Inflammatory macrophage treated with lipopolysaccharide for 1 hour (primary cell): ENCODE results near the gene CTDSPL.

ENCODE experiments used
- DNase-seq, 2 donors: peaks; one replicate each; pipeline ENCODE4 v3.0.0-alpha.2; 2020 to 2022

CTDSPL gene

DNA sequence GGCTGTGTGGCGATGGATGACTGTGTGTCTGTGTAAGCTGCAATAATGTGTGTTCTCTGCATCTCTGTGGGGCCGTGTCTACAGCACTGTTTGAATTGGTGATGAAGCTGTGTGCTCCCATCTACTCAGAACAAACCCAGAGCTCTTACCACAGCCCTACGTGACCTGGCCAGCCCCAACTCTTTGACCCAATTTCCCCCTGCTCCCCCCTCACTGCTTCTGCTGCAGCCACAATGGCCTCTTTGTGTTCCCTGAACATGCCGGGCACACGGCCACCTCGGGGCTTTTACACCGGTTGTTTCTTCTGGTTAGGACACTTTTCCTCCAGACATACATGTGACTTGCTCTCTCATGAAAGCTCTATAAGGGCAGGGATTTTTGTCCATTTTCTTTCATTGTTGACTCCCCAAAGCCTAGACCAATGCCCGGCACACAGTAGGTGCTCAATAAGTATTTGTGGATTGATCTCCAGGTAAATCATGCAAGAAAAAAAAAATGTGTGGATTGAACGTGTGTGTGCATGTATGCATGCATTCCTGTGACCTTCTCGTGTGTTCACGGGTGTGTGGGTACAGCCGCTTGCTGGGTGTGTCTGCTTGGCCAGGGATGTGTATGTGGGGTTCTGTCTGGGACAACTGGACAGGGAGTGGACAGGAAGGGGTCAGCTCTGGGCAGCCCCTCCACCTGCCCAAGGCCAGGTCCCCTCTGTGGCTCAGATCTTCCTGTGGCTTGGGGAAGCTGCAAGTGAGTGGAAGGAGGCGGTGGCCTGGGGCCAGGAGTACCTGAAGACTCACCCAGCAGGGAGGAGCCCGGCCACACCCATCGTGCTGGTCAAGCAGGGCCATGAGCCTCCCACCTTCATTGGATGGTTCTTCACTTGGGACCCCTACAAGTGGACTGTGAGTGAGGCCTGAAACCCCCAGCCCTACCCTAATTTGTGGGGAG is 143.7 kb downstream of the CTDSPL start:
- no peak for DNase-seq

DNA sequence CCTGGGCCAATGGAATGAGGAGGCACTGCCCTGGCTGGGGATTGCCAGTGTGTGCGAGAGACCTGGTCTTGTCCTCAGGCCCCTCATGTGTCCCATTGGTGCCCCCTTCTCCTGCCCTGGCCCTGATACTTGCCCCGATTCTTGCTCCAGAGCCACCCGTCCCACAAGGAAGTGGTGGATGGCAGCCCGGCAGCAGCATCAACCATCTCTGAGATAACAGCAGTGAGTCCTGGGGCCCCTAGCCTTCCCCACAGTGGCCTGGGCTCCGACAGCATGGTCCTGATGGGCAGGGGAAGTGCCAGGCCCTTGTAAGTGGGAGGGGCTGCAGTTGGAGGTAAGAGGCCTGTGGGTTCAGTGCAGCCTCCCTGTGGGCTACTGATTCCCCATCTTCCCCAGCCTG is 144.4 kb downstream of the CTDSPL start:
- no peak for DNase-seq

DNA sequence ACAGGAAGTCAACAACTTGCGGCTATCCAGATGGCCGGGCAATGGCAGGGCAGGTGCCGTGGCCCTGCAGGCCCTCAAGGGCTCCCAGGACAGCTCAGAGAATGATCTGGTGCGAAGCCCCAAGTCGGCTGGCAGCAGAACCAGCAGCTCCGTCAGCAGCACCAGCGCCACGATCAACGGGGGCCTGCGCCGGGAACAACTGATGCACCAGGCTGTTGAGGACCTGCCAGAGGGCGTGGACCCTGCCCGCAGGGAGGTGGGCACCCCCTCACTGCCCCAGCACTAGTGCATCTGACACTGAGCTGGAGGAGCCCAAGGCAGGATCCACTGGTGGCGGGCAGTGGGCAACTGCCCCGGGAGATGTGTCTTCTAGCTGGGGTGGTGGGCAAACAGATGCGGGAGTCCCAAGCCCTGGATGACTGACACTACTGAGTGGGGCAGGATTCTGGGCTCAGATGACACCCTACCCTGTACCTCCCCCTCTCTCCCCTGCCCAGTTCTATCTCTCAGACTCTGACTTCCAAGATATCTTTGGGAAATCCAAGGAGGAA is 144.8 kb downstream of the CTDSPL start:
- DNase-seq, result no peak

DNA sequence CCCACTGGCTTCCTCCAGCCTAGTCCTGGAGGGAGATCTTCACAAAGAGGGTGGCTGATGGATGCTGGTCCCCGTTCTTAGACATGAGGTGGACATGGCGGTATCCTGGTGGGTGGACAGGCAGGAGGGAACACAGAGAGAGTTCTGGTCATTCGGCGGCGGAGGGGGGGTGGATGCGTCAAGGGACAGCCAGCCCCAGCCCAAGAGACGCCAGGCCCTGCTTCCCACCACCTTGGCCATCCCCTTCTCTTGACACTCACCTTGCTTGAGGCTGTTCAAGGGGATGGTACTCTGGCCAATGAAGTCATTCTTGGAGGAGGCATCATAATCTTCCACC is 146.0 kb downstream of the CTDSPL start:
- no peak for DNase-seq

DNA sequence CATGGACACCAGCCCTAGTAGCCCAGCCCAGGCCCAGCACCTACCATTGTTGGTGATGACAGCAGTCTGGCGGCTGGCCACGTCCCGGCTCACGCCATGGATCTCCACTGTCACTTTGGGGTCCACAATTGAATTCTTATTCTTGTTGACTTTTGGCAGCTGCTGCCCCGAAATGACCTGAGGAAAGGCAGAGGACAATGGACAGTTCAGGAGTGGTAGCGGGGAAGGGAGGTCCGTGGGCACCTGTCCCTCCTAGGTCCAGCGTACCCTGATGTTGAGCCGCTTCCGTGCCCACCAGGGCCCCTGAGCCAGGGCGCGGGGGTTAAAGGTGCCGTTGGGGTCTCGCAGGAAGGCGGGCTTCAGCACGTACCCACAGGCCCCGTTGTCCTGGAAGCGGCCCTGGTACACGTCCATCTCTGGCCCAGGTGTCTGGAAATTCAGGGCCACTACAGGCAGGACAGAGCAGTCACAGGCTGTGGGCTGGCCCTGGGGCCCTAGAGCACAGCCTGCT is 146.6 kb downstream of the CTDSPL start:
- DNase-seq, result no peak

DNA sequence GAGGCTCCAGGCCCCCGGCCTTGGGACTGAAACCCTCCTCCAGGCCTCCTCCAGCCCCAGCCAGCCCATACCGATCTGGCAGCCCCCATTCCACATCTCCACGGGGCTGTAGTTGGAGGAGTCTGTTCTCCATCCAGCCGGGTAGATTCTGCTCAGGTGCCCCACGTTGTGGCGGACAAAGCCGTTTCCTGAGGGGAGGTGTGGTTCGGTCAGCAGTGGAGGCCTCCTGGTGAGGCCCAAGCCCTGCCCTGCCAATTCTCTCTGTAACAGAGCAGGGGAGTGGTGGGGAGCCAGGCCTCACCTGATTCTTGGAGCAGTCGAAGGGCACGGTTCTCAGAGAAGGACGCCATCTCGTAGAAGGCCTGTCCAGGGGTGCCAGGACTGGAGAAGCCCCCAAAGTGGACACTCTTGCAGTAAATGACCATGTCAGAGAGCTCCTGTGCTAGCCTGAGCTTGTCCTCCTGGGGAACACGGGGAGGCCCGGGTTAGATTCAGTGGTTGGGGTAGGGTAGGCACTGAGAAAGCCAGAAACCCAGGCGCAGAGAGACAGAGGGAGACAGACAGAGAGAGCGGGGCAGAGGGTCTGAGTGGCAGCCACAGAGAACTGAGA is 147.4 kb downstream of the CTDSPL start:
- no peak for DNase-seq

DNA sequence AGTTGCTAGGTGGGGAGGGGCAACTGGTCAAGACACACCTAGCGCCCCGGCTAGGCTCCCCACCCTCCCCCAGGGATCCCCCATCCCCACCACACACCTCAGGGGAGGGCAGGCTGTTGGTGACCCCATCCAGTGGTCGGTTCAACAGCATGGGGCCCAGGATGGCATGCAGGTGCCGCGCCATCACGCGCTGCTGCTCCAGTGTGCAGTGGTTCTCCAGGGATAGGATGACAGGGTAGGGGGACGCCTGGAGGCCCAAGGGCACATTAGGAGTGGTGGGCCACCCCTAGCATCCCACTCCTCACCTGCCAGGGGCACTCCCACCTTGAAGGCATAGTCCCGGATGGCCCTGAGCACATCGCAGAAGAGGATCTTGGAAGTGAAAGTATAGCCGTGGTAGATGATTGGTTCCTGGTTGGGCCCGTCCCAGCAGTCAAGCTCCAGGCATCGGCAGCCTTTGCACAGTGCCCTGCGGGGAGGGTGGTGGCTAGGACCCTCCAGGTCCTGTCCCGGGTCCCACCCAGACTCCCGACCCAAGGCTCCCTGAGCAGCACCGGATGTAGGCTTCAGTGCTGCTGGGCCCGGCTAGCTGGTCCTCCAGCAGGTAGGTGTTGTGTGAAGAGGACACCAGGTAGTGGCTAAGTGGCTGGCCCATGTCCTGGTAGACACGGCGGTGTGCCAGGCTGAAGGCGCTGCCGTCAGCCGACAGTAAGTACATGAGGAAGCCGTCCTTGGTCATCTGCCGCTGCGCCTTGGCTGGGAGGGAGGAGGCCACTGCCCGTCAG is 148.3 kb downstream of the CTDSPL start:
- no peak for DNase-seq

DNA sequence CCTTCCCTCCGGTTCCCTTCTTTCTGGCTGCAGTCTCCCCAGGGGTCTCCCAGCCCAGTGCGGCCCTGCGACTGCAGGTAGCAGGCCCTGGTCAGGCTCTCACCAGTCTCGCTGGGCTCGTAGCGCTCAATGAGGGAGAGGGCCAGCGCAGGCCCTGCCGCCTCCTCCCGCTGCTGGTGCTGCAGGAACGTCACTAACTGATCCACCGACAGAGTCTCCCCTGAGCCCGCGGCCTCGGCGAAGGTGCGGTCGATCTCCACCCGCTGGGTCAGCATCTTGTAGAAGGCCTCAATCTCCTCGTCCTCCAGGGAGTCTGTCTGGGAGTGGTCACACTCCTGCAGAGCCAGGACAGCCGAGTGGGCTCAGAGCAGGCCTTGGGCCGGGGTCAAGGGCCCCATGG is 149.4 kb downstream of the CTDSPL start:
- DNase-seq, result no peak

DNA sequence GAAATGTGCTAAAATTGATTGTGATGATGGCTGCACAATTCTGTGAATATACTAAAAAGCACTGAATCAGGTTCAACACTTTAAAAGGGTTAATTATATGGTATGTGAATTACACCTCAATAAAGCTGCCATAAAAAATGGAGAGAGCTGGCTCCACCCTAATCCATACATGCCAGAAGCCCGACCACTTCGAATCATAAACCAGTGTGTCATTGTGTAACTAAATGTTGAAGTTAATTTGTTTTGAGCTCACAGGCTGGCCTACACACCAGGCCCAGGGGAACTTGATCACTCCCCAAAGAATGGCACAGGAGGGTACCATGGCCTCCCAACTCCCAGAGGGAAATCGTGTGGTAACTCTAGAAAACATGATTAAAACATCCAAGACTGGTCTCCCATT is 153.8 kb downstream of the CTDSPL start:
- no peak for DNase-seq

DNA sequence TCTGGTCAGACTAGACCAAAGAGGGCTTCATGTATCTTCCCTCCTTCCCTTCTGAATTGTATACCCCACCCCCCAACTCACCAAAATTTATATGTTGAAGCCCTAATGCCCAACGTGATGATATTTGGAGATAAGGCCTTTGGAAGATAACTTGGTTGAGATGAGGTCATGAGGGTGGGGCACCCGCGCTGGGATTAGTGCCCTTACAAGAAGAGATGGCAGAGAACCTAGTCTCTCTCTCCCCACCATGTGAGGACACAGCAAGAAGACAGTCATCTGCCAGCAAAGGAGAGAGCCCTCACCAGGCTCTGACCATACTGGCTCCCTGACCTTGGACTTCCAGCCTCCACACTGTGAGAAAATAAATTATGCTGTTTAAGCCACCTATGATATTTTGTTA is 154.3 kb downstream of the CTDSPL start:
- DNase-seq, result no peak

DNA sequence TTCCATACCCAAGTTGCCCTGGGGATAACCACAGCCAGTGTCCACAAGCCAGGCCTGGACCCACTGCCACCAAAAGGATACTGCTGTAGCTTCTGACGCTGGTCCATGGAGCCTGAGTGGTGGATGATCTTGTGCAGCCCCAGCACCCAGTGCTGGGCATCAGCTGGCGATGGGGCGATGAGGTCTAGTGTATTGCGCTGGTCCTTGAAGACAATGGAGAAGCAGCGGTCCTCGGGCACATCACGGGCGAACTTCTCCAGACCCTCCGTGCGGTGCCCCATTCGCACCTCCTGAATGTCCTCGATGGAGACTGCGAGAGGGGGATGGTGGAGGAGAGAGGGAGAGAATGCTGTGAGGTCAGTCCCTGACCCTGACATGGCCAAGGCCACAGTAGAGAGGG is 154.7 kb downstream of the CTDSPL start:
- no peak for DNase-seq

DNA sequence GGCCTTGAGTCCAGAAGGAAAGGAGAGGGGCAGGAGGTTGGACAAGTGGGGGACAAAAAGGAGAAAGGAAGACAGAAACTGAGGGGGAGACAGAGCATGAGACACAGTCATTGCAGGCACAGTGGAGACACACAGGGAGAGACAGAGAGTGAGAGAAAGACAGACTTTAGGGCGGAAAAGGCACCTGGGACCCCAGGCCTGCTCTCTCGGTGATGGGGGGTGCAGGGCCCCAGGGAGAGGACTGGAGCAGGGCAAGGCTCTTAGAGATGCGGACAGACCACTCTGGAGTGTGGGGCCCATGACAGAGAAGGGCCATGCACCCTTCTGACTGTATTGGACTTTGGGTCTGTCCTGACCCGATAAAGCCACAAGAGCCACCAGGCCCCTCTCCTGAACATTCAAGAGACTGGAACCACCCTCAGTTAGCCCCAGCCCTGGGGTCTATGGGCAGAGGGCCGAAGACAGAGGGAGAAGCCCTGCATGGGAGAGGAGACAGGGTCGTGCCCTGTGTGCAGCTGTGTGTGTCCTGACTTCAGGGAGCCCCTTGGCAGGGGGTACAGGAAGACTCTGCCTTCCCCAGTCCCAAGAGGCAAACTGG is 155.3 kb downstream of the CTDSPL start:
- no peak for DNase-seq

DNA sequence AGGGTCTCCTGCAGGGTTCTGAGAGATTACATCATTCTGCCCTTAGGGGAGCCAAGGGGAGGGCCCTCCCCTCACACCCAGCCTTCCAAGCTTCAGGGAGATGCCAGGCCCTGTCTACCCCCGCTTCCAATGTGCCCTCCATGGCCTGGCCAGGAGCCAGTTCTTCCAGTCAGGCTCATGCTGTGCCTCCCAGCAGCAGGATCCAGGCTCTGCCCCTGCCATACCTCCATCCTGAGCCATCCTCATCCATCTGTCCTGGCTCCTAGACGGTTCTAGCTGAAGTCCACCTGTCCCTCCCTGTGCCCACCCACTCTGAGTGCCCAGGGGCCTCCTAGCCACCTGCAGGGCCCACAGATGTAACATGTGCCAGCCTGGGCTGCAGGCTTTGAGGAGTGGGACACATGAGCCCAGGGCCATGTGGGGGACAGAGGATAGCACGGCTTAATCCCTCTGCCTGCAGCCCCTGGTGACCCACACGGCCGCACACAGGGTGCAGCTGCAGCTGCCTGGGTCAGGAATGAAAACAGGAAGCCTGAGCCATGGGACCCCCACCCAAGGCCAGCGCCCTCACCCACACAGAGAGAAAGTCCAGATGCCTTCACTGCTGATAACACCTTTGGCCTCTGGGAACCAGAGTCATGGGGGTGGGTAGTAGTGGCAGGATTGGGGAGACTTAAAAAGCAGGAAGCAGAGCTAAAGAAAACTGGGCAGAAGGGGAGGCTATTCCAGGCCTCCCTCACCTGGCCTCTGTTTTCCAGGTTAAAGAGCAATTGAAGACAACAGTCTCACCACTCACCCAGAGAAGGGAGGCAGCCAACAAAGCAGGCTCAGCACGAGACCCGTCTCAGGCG is 156.0 kb downstream of the CTDSPL start:
- DNase-seq, result no peak

DNA sequence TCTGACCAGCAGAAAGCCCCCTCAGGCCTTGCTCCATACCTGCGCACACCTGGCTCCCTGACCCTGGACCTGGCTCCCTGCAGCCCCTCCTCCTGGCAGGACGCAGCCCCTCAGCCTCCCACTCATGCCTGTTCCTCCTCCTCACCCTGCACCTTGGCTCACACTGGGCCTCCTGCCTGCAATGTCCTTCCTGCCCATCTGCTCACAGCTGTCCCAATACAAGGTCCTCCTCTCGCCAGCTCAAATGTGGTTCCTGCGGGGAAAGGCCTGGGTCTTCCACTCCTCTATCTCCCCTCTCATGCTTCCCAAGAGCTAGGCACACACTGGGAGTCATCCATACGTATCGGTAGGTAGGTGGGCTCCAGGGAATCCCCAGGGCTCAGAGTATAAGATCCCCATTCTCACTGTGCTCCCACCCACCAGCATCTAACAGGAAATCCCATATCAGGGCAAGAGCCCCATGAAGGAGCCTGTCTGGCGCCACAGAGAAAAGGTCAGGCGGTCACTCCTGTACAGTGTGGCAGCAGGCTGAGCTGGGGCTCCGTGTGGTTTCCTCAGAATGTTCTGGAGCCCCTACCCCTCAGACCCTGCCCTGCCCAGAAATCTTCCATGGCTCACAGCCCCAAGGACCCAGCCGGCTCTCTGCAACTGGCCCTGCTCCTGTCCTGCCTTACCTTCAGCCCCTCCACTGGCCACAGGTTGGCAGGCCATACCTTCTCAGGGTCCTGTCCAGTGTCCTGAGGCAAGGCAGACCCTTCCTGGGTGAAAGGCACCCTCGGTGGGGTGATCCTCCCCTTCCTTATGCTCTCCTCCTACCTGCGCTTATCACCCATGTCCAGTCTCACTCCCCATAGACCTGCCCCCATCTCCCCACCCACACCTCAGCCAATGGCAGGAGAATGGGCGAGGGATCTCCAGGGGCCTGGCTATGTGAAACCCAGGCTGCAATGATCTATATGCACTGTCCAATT is 156.9 kb downstream of the CTDSPL start:
- DNase-seq, result no peak

DNA sequence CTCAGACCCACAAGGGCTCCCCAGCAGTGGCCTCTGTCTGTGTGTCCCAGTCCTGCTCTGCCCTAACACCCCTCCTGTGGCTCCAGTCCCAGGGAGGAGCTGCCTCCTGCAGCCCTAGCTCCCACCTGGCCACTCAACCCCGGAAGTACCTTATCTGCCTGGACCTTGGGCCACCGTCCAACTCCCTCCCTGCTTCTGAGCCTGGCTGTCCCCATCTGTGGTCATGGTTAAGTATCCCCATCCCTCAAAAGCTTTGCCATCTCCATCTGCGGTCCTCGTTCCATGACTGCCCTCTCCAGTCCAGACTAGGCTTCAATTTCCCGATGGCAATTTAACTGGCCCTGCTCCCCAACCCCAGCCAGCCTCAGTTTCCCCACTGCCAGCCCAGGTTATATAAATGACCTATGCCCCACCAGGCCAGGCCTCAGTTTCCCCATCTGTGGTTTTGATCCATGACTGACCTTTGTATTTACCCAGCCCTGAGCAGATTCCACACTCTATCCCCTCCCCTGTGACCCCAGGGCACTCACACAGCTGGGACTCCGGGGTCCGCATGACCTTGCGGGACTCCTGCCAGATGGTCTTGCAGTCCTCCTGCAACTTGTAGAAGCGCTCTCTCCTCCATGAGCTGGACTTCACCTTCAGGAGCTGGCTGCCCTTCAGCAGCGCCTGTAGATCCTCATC is 158.1 kb downstream of the CTDSPL start:
- DNase-seq, result no peak

DNA sequence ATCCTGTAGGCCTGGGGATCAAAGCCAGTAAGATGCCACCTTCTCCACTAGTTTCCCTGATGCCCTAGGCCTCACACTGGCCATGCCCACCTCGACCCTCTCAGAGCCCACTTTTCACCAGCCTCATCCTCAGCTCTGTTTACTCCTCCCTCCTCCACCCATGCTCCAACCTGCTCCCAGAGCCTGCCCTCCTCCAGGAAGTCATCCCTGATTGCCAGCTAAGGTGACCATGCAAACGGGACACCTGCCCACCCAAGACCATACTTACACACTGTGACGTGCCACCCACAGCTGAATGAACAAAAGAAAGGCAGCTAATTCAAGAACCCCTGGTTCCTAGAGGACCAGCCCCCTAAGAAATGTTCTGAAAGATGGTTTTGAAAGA is 158.7 kb downstream of the CTDSPL start:
- DNase-seq, result no peak

DNA sequence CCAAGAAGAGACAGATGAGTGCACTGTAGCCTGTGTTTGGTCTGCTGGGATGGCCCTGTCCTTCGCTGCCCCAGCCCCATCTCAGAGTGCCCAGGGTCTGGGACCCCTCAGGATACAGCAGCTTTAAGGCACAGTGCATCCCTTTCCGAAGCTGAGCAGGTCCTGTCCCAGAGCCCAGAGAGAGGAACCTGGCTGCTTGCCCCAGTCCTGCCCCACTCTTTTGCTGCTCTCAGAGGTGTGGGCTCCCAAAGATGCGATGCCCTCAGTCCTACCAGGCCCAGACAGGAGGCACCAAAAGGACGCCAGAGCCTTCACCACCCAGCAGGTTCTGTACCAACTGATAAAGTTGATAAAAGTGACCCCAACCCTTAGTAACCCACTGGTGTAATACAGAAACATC is 159.5 kb downstream of the CTDSPL start:
- no peak for DNase-seq

DNA sequence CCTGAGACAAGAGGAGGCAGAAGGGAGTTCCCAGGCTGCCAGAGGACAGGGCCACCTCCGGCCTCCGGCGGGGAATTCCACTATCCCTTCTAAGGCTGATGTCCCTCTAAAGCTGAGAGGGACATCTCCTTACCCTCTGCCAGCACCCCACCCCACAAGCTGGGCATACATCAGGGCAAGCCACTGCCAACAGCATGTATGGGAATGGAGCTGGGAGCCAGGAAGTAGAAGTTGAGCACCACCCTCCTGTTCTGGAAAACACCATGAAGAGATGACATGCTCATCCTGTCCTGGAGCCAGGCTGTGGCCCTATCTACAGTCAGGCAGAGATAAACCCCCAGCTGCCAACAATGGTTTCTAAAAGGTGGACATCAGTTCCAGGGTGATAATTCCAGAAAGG is 160.6 kb downstream of the CTDSPL start:
- peak in 1 of 2 donors; percentile 30 for DNase-seq

DNA sequence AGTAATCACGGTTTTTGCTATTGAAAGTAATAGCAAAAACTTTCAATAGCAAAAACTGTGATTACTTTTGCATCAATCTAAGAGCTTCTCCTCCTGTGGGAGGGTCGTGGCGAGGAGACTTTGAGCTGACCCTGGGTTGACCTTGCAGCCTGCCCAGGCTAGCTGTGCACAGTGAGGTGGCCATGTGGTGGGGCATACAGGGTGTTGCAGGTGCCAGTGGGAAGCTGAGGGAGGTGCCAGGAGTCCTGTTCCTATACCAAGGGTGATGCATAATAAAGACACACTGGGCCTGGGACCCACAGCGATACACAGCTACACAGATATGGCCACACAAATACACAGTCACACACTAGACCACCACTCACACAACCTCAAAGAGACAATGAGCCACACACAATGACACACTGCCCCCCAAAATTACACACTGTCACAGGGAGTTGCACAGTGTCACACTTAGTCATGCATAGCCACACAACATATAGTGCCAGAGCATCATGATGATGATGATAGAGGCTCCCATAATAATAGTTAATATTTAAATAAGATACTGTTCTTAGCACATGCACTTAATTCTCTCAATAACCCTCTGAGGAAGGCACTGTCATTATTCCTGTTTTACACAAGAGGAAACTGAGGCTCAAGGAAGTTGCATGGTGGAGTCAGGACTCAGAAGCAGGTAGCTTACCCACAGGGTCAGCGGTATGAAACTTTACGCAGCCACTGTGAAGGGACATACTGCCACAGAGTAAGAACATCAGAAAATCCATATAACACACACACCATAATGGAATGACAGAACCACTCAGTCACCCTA is 161.4 kb downstream of the CTDSPL start:
- no peak for DNase-seq
